Activated naive CD4-positive, alpha-beta T cell treated with anti-CD3 and anti-CD28 coated beads, Interleukin-2, amount 10 ng/mL, durations not matched to agents 7 days and 5 days (primary cell): Measurements from ENCODE around the gene GUCY2F.

ENCODE experiments used
- CTCF ChIA-PET: fragments of 350-600 bp; sonication (Branson Sonifier 250); formaldehyde crosslinking; loops from one replicate; lab custom pipeline; 2021; ENCODE audit warnings: antibody characterized with exemption; lab: Charles Lee
- DNase-seq: peaks from one replicate; pipeline ENCODE4 v3.0.0-alpha.2; 2020
- H3K27ac Mint-ChIP-seq: one replicate; pipeline ENCODE4 v1.8.0; 2021; ENCODE audit warnings: mild to moderate bottlenecking, moderate library complexity, mixed read lengths
- H3K27me3 Mint-ChIP-seq: one replicate; pipeline ENCODE4 v1.8.0; 2021; ENCODE audit warnings: mild to moderate bottlenecking, mixed read lengths
- H3K36me3 Mint-ChIP-seq: one replicate; pipeline ENCODE4 v1.8.0; 2021; ENCODE audit warnings: mixed read lengths
- H3K4me1 Mint-ChIP-seq: one replicate; pipeline ENCODE4 v1.8.0; 2021; ENCODE audit warnings: mixed read lengths
- H3K4me3 Mint-ChIP-seq: one replicate; pipeline ENCODE4 v1.8.0; 2021; ENCODE audit warnings: mild to moderate bottlenecking, moderate library complexity, mixed read lengths
- H3K9me3 Mint-ChIP-seq: one replicate; pipeline ENCODE4 v1.8.0; 2021; ENCODE audit warnings: mixed read lengths

Gene GUCY2F

GRCh38 chrX:109344101-109344500, 137.8 kb downstream of the GUCY2F start:
- no peak for DNase-seq
- Mint-ChIP-seq H3K36me3 (no peaks in the 10 kb centered on the region), H3K27ac (no peak overlapping the region), H3K4me3 (no peak overlapping the region), H3K4me1 (no peaks in the 10 kb centered on the region), H3K9me3 (no peaks in the 10 kb centered on the region), H3K27me3 (no peaks in the 10 kb centered on the region)
- CTCF ChIA-PET, result interaction anchor here (0.9 kb wide), 1 partner anchor 40 kb away, joined by 3 read pairs; no protein-coding TSS in a partner anchor

- Mint-ChIP-seq H3K27ac (no peak overlapping the region), H3K4me3 (no peak overlapping the region), H3K27me3 (no peaks in the 10 kb centered on the region), H3K4me1 (no peaks in the 10 kb centered on the region), H3K36me3 (no peaks in the 10 kb centered on the region), H3K9me3 (no peaks in the 10 kb centered on the region)
- DNase-seq, result no peak
- CTCF ChIA-PET, result interaction anchor here (0.9 kb wide), 1 partner anchor 41 kb away, joined by 3 read pairs; no protein-coding TSS in a partner anchor
These were observed 138.2 kb downstream of the GUCY2F start for GRCh38 chrX:109343671-109344070.

GRCh38 chrX:109336141-109336540, 145.7 kb downstream of the GUCY2F start:
- H3K36me3 Mint-ChIP-seq, result no peaks in the 10 kb centered on the region
- CTCF ChIA-PET, result no interaction called here
- H3K4me1 Mint-ChIP-seq, result no peaks in the 10 kb centered on the region
- no peaks in the 10 kb centered on the region for H3K27me3 Mint-ChIP-seq
- H3K9me3 Mint-ChIP-seq, result peaks cover 4% of the 10 kb centered on the region
- no peak overlapping the region for H3K27ac Mint-ChIP-seq
- H3K4me3 Mint-ChIP-seq, result no peak overlapping the region
- DNase-seq, result no peak

- DNase-seq, result no peak
- Mint-ChIP-seq H3K27ac (no peak overlapping the region), H3K9me3 (no peaks in the 10 kb centered on the region), H3K27me3 (no peaks in the 10 kb centered on the region), H3K36me3 (no peaks in the 10 kb centered on the region), H3K4me1 (no peaks in the 10 kb centered on the region), H3K4me3 (no peak overlapping the region)
- CTCF ChIA-PET, result no interaction called here
These were observed 154.6 kb downstream of the GUCY2F start for GRCh38 chrX:109327251-109327650.
